ENCODE measurements around the gene NR2C2.
"Not testable (repeated sequence)": the region's sequence is repeated elsewhere in the genome, so short reads cannot be mapped to it uniquely, and the experiment has no call there.

The NR2C2 gene

GRCh38 chr3:14962762-14963161, 15.4 kb downstream of the NR2C2 start:
- DNase-seq: no peak

- no peak for DNase-seq
Measured at GRCh38 chr3:14967285-14967684, 19.9 kb downstream of the NR2C2 start.

GRCh38 chr3:14969671-14970070, 22.3 kb downstream of the NR2C2 start:
- no peak for DNase-seq

GRCh38 chr3:14976317-14976716, 28.9 kb downstream of the NR2C2 start:
- DNase-seq: no peak

- DNase-seq: no peak
Measured at GRCh38 chr3:14980689-14981088, 33.3 kb downstream of the NR2C2 start.

- no peak for DNase-seq
Measured at GRCh38 chr3:14984581-14985113, 37.3 kb downstream of the NR2C2 start.

- no peak for DNase-seq
Measured at GRCh38 chr3:14988988-14989394, 41.6 kb downstream of the NR2C2 start.

- no peak for DNase-seq
Measured at GRCh38 chr3:14989943-14990779, 42.8 kb downstream of the NR2C2 start.

- no peak for DNase-seq
Measured at GRCh38 chr3:14990780-14991148, 43.4 kb downstream of the NR2C2 start.

- DNase-seq: no peak
Measured at GRCh38 chr3:14991151-14991742, 43.9 kb downstream of the NR2C2 start.

- DNase-seq: no peak
Measured at GRCh38 chr3:14991818-14992612, 44.6 kb downstream of the NR2C2 start.

- DNase-seq: no peak
Measured at GRCh38 chr3:14997941-14998340, 50.6 kb downstream of the NR2C2 start.

- not testable (repeated sequence) for DNase-seq
Measured at GRCh38 chr3:14999182-14999581, 51.8 kb downstream of the NR2C2 start.

GRCh38 chr3:15007681-15008141, 60.3 kb downstream of the NR2C2 start:
- no peak for DNase-seq

- no peak for DNase-seq
Measured at GRCh38 chr3:15009167-15009566, 61.8 kb downstream of the NR2C2 start.

- no peak for DNase-seq
Measured at GRCh38 chr3:15010664-15011063, 63.3 kb downstream of the NR2C2 start.

GRCh38 chr3:15011174-15011573, 63.8 kb downstream of the NR2C2 start:
- DNase-seq: no peak

- no peak for DNase-seq
Measured at GRCh38 chr3:15014606-15015328, 67.4 kb downstream of the NR2C2 start.

- no peak for DNase-seq
Measured at GRCh38 chr3:15015456-15015855, 68.1 kb downstream of the NR2C2 start.

GRCh38 chr3:15017191-15017590, 69.8 kb downstream of the NR2C2 start:
- DNase-seq: no peak

GRCh38 chr3:15023249-15023648, 75.9 kb downstream of the NR2C2 start:
- no peak for DNase-seq

- no peak for DNase-seq
Measured at GRCh38 chr3:15023719-15024118, 76.3 kb downstream of the NR2C2 start.

GRCh38 chr3:15029625-15030024, 82.2 kb downstream of the NR2C2 start:
- no peak for DNase-seq

All from NCI-H1048 (cell line).